Kidney (tissue), 14 donors: ENCODE results near the gene HPCAL1. TPM values are rescaled to one million over a fixed set of nuclear protein-coding genes. Genes with fewer than 3 reads are reported as not detected.

Source experiments
- DNase-seq, 5 donors: peaks; one replicate each; pipeline ENCODE4 v3.0.0-alpha.2; 2013 to 2020
- FAIRE-seq: peaks from 2 replicates; lab custom pipeline; 2012; peaks lifted over from hg19 to GRCh38; lab: Jason Lieb, UNC
- H3K27ac ChIP-seq, 2 donors: one replicate each; pipeline ENCODE4 v1.7.0; 2013; ENCODE audit warnings: low read depth in 2 of 2, low read length in 2 of 2, inconsistent platforms in 1 of 2
- H3K27me3 ChIP-seq: one replicate; pipeline ENCODE4 v1.7.1; 2013; ENCODE audit warnings: low read length, inconsistent platforms; ENCODE audit not compliant: control insufficient read depth, insufficient read depth
- H3K36me3 ChIP-seq, 3 donors: one replicate each; pipeline versions ENCODE4 v1.7.0 to v1.7.1; 2013; ENCODE audit warnings: low read length in 3 of 3, control low read depth in 1 of 3, inconsistent platforms in 1 of 3; ENCODE audit not compliant: insufficient read depth in 3 of 3, control insufficient read depth in 2 of 3
- H3K4me1 ChIP-seq, 3 donors: one replicate each; pipeline versions ENCODE4 v1.7.0 to v1.7.1; 2013; ENCODE audit warnings: low read length in 3 of 3, inconsistent platforms in 1 of 3, low read depth in 1 of 3; ENCODE audit not compliant: control insufficient read depth in 2 of 3, insufficient read depth in 2 of 3
- H3K4me3 ChIP-seq, 3 donors: one replicate each; pipeline versions ENCODE4 v1.7.0 to v1.8.1; 2013; ENCODE audit warnings: low read length in 3 of 3, control low read depth in 1 of 3, inconsistent platforms in 1 of 3
- H3K9ac ChIP-seq, 3 donors: one replicate each; pipeline versions ENCODE4 v1.7.0 to v1.7.1; 2013; ENCODE audit warnings: low read length in 3 of 3, control low read depth in 1 of 3, inconsistent platforms in 1 of 3
- H3K9me3 ChIP-seq, 3 donors: one replicate each; pipeline versions ENCODE4 v1.7.0 to v1.7.1; 2013; ENCODE audit warnings: low read length in 3 of 3, control low read depth in 1 of 3, inconsistent platforms in 1 of 3; ENCODE audit not compliant: control insufficient read depth in 2 of 3, insufficient read depth in 1 of 3
- intact Hi-C: fragments of 100-400 bp; cut with DNase I; formaldehyde crosslinking; loops from one replicate; pipeline ENCODE4 v1.11.1; 2022
- polyA plus RNA-seq: library from polyadenylated mRNA; stranded (reverse); fragments of 350-450 nt; fragmentation: Illumina TruSeq; extraction: RNeasy Lipid Tissue Mini Kit (QIAGEN cat#74804); gene quantifications from one replicate; pipeline ENCODE4 v1.2.3, GENCODE V29; 2014; ENCODE audit warnings: low read depth, low replicate concordance; ENCODE audit not compliant: insufficient read depth
- total RNA-seq: library from RNA; stranded (reverse); fragmentation: NEBNext Ultra II Directional; extraction: Animal tissue kit (Norgen Biotek cat#: 25700); gene quantifications from one replicate; pipeline ENCODE4 v1.2.1, GENCODE V29; 2021
- TF ChIP-seq, protein P1 (sequence below): IDR thresholded peaks from 3 replicates; pipeline ENCODE4 v1.5.1; 2012; ENCODE audit warnings: mild to moderate bottlenecking, moderate library complexity, borderline replicate concordance; ENCODE audit not compliant: insufficient read depth; ENCODE audit errors: extremely low read depth
- donor health status: control.
- donor health status: control.
- donor health status: control.
- donor health status: control.
- donor health status: control.
- donor health status: DM: yes; HTN: yes; CAD: no.
- donor health status: Normal renal cell carcinoma (clear cell type).

The HPCAL1 gene
- total and polyA plus RNA-seq, 2 donors from 2014 or later, result 47.3 to 121 TPM

DNA sequence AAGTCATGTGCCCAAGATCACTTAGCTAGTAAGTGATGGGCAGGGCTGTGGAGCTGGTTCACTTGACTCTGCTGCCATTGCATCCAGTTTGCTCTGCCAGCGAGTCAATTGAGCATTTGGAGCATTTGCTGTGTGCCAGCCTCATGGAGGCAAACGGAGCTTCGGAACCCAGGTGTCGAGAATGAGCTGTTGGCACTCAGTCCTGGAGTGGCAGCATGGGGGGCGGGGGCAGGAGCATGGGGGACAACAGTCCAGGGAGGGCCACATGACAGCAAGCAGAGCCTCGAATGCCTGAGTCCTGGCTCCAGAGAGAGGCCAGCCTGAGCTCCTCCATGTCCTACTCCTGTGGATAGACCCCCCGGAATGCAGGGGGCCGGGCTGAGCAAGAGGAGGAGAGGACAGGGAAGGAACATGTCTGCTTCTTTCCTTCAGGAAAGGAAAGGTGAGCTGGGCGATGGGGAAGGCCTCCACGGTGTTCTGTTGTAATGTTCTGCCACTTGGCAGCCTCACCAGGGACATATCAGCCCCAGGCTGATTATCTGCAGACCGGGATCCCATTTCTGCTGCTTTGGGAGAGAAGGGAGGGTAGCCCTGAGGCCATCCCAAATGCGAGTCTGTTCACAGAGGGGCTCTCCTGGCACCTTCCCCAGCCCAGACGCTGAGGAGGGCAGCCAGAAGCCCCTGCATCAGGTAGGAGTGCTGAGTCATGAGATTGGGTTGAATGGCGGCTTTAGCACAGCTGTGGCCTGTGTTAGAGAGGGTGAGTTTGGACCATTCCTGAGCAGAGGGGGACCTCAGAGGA, 59.6 kb downstream of the HPCAL1 start:
- Histone ChIP-seq H3K27me3 (no peaks in the 10 kb centered on the region), H3K4me3 (no peak overlapping the region), H3K4me1 (peaks cover 0 to 19% (median 0%) of the 10 kb centered on the region in 3 donors), H3K36me3 (no peaks in the 10 kb centered on the region), H3K9ac (peak overlapping the region in 1 of 3 donors; percentile 7), H3K27ac (no peak overlapping the region), H3K9me3 (no peaks in the 10 kb centered on the region)
- FAIRE-seq, result no peak
- DNase-seq, result no peak
- intact Hi-C loops, result no loop called here
- TF ChIP-seq, protein P1, sequence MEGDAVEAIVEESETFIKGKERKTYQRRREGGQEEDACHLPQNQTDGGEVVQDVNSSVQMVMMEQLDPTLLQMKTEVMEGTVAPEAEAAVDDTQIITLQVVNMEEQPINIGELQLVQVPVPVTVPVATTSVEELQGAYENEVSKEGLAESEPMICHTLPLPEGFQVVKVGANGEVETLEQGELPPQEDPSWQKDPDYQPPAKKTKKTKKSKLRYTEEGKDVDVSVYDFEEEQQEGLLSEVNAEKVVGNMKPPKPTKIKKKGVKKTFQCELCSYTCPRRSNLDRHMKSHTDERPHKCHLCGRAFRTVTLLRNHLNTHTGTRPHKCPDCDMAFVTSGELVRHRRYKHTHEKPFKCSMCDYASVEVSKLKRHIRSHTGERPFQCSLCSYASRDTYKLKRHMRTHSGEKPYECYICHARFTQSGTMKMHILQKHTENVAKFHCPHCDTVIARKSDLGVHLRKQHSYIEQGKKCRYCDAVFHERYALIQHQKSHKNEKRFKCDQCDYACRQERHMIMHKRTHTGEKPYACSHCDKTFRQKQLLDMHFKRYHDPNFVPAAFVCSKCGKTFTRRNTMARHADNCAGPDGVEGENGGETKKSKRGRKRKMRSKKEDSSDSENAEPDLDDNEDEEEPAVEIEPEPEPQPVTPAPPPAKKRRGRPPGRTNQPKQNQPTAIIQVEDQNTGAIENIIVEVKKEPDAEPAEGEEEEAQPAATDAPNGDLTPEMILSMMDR, result no peak

DNA sequence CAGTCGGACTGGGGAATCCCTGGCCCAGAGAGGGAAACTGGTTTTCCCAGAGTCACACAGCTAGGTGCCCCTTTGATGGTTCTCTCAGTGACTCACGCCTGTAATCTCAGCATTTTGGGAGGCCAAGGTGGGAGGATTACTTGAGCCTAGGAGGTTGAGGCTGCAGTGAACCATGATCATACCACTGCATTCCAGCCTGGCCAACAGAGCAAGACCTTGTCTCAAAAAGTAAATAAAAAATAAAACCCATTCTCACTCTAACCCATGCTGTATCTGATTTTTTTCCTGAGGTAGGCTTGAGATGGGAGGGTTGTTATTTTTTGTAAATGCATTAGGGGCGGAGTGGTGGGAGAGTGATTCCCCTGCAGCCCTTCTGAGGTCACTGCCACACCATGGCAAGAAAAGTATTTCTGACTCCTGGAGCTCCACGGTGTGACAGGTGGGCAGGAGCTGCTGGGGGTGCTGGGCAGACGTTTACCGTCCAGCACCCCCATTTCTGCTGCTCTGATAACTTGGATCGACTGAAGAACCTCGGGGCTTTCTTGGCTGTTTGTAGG, 60.3 kb downstream of the HPCAL1 start:
- intact Hi-C loops, result no loop called here
- Histone ChIP-seq H3K27ac (peak overlapping the region in 1 of 2 donors; percentile 71), H3K27me3 (no peaks in the 10 kb centered on the region), H3K9ac (no peak overlapping the region), H3K4me3 (no peak overlapping the region), H3K36me3 (no peaks in the 10 kb centered on the region), H3K9me3 (no peaks in the 10 kb centered on the region), H3K4me1 (peaks cover 0 to 23% (median 0%) of the 10 kb centered on the region in 3 donors)
- DNase-seq (no peak), FAIRE-seq (no peak)
- TF ChIP-seq, protein P1, result no peak

DNA sequence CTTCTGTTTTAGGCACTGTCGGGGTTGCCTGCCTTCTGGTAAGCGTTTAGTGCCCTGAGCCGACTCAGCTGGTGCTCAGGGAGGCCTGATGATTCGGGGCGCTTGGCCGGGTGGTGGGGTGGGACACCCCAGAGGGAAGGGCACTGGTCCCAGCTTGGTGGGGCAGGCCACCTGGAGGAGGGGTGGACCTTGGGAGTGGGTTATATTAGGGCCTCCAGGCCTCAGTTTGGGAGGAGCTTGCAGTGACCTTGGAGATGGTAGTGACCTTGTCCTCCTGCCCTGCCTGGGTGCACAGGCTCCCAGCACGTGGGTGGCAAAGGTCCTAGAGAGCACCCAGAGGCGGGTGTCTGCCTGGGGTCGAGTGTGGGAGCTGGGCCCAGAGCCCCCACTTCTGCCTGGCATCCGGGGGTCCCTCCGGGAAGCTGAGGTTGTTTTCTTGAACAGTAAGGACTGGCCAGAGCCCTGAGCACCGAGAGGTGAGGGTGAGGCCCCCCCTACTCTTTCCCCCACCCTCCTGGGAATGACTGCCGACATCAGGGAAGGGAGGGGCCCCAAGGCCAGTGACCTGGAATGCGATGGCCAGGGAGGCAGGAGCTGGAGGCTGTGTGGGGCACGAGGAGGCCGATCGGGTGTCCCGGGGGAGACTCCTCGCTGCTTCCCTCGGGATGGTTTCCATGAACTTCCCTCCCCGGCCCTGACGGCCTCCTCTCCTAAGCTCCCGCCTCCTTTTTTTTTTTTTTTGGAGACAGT, 61.3 kb downstream of the HPCAL1 start:
- H3K9me3 ChIP-seq, result no peaks in the 10 kb centered on the region
- H3K36me3 ChIP-seq, result no peaks in the 10 kb centered on the region
- no peak overlapping the region for H3K4me3 ChIP-seq
- H3K27ac ChIP-seq, result peak overlapping the region; percentile 35 to 71
- FAIRE-seq (no peak), DNase-seq (no peak)
- H3K4me1 ChIP-seq, result peaks cover 0 to 30% (median 2%) of the 10 kb centered on the region in 3 donors
- no peaks in the 10 kb centered on the region for H3K27me3 ChIP-seq
- intact Hi-C loops, result no loop called here
- H3K9ac ChIP-seq, result no peak overlapping the region
- TF ChIP-seq, protein P1, result no peak
